ENCODE measurements around the gene NAALADL2. TPM values are rescaled to one million over a fixed set of nuclear protein-coding genes. Genes with fewer than 3 reads are reported as not detected.

The NAALADL2 gene
- polyA plus RNA-seq (2011; rRNA removed) (6.3 and 8.0 TPM in 2 replicates), polyA minus RNA-seq (2011; rRNA and poly(A)+ RNA removed) (16.1 and 30.6 TPM in 2 replicates)

DNA sequence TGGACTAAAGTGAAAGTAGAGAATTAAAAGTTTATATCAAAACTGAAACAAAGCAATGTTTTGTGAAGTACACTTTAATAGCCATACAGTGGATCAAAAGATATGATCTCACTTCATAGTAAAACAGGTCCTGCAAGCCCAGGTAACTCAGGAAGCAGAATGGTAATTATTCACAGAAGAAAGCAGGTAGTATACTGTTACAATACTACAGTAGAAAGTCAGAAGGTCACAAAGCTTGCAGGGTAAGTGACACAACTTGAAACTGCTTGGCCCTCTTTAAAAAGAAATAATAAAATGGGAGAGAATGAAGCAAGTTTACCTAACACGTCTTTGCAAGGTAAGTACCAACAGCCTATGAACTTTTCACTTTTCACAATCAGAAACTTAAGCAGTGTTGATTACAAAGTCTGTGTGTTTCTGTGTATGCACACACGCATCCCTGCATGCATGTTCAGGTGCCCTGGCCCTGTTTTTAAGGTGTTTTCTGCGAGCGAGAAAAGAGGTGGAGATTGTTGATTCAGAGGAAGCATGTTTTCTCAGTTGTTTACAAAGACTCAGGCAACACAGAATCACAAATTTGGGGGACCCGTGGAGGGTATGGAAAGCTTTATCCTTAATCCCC is at the start of gene NAALADL2:
NAALADL2 (plus strand) TSS at position 221 of the 622 bp plus-strand sequence.
- no peak for DNase-seq (ENCODE audit: low read depth, low spot score)
- ChIA-PET POLR2A (no interaction called here), CTCF (no interaction called here)
- Histone ChIP-seq H3K27ac (ENCODE audit: low read depth, low read length) (no peak within 1 kb of the TSS), H3K4me3 (ENCODE audit: low read depth, low read length) (no peak within 1 kb of the TSS), H3K27me3 (ENCODE audit: control insufficient read depth, insufficient read depth, low read length) (no peaks in the 10 kb centered on the region), H3K9me3 (ENCODE audit: control insufficient read depth, insufficient read depth, low read length) (no peaks in the 10 kb centered on the region)
- TF ChIP-seq, protein P1, sequence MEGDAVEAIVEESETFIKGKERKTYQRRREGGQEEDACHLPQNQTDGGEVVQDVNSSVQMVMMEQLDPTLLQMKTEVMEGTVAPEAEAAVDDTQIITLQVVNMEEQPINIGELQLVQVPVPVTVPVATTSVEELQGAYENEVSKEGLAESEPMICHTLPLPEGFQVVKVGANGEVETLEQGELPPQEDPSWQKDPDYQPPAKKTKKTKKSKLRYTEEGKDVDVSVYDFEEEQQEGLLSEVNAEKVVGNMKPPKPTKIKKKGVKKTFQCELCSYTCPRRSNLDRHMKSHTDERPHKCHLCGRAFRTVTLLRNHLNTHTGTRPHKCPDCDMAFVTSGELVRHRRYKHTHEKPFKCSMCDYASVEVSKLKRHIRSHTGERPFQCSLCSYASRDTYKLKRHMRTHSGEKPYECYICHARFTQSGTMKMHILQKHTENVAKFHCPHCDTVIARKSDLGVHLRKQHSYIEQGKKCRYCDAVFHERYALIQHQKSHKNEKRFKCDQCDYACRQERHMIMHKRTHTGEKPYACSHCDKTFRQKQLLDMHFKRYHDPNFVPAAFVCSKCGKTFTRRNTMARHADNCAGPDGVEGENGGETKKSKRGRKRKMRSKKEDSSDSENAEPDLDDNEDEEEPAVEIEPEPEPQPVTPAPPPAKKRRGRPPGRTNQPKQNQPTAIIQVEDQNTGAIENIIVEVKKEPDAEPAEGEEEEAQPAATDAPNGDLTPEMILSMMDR (IDR thresholded peaks at IDR 0.05; ENCODE audit: low read depth, low read length) = no peak

DNA sequence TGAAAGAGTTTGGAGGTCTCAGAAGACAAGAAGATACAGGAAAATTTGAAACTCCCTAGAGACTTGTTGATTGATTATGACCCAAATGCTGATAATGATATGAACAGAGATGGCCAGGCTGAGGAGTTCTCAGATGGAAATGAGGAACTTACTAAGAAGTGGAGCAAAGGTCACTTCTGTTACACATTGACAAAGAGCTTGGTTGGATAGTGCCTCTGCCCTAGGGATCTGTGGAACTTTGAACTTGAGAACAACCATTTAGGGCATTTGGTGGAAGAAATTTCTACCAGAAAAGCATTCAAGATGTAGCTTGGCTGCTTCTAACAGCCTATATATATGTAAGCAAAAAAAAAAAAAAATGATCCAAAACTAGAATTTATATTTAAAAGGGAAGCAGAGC is 48.9 kb upstream of the NAALADL2 start:
- ChIA-PET POLR2A (no interaction called here), CTCF (interaction anchor here (0.6 kb wide), 2 partner anchors 40 to 160 kb away, joined by 3 read pairs; no protein-coding TSS in a partner anchor)
- DNase-seq (ENCODE audit: low read depth, low spot score) = no peak
- no peaks in the 10 kb centered on the region for H3K27me3 ChIP-seq (ENCODE audit: control insufficient read depth, insufficient read depth, low read length)
- H3K27ac ChIP-seq (ENCODE audit: low read depth, low read length) = no peak overlapping the region
- H3K4me3 ChIP-seq (ENCODE audit: low read depth, low read length) = no peak overlapping the region
- TF ChIP-seq, protein P1 (IDR thresholded peaks at IDR 0.05; ENCODE audit: low read depth, low read length) = no peak
- peaks cover 6% of the 10 kb centered on the region for H3K9me3 ChIP-seq (ENCODE audit: control insufficient read depth, insufficient read depth, low read length)

DNA sequence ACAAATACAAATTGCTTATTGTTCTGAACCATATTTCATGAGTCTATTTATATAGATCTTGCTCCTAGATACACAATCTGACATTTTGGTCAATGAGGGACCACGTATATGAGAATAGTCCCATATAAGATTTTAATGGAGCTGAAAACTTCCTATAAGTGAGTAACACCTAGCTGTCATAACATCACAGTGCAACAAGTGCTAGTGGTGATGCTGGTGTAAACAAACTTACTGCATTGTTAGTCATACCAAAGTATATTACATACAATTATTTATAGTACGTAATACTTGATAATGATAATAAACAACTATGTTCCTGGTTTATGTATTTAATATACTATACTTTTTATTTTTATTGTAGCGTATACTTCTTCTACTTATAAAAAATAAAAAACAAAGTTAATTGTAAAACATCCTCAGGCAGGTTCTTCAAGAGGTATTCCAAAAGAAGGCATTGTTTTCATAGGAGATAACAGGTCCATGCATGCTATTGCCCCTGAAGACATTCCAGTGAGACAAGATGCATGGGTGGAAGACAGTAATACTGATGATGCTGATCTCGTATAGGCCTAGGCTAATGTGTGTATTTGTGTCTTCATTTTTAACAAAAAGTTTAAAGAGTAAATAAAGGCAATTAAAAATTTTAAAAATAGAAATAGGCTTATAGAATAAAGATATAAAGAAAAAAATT is 46.8 kb upstream of the NAALADL2 start:
- DNase-seq (ENCODE audit: low read depth, low spot score) = no peak
- peaks cover 6% of the 10 kb centered on the region for H3K9me3 ChIP-seq (ENCODE audit: control insufficient read depth, insufficient read depth, low read length)
- no peaks in the 10 kb centered on the region for H3K27me3 ChIP-seq (ENCODE audit: control insufficient read depth, insufficient read depth, low read length)
- no peak overlapping the region for H3K27ac ChIP-seq (ENCODE audit: low read depth, low read length)
- no peak overlapping the region for H3K4me3 ChIP-seq (ENCODE audit: low read depth, low read length)
- ChIA-PET CTCF (no interaction called here), POLR2A (no interaction called here)
- TF ChIP-seq, protein P1 (IDR thresholded peaks at IDR 0.05; ENCODE audit: low read depth, low read length) = no peak

DNA sequence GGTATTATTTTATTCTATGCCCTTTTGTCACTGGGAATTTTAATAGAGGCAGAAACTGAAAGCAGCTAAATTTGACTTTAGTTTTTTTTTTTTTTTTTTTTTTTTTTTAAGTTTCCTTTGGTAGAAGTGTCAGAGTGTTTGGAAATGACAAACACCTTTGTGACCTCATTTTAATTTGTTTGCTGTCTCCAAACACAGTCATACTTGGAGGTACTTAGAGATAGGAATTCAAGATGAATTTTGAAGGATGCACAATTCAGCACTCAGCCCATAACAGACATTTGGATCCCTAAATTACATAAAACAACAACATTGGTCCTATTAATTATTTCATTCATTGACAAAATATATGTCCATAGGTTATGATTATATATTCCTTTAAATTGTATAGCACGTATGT is 43.4 kb upstream of the NAALADL2 start:
- POLR2A ChIA-PET = no interaction called here
- TF ChIP-seq, protein P1 (IDR thresholded peaks at IDR 0.05; ENCODE audit: low read depth, low read length) = no peak
- Histone ChIP-seq H3K4me3 (ENCODE audit: low read depth, low read length) (no peak overlapping the region), H3K9me3 (ENCODE audit: control insufficient read depth, insufficient read depth, low read length) (peaks cover 4% of the 10 kb centered on the region), H3K27ac (ENCODE audit: low read depth, low read length) (no peak overlapping the region), H3K27me3 (ENCODE audit: control insufficient read depth, insufficient read depth, low read length) (no peaks in the 10 kb centered on the region)
- CTCF ChIA-PET = no interaction called here
- no peak for DNase-seq (ENCODE audit: low read depth, low spot score)

DNA sequence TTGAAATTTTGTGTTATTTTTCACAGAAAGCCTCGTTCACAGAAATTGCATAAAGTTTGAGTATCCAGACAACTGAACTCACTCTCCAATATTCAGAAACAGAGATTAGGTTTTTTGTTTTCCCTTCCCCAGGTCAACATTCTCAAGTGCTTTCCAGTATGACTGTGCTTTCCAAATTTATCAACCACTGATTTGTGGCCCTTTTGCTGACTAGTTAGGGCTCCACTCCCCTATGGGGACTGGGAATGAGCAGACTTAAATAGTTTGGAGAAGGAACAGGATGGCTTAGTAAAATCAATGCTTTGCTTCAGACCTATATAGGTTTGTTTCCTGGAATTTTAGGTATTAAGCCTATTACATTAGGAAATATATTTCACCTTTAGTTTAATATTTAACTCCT is 38.2 kb upstream of the NAALADL2 start:
- POLR2A ChIA-PET = no interaction called here
- no peaks in the 10 kb centered on the region for H3K9me3 ChIP-seq (ENCODE audit: control insufficient read depth, insufficient read depth, low read length)
- CTCF ChIA-PET = no interaction called here
- H3K4me3 ChIP-seq (ENCODE audit: low read depth, low read length) = no peak overlapping the region
- DNase-seq (ENCODE audit: low read depth, low spot score) = no peak
- no peak overlapping the region for H3K27ac ChIP-seq (ENCODE audit: low read depth, low read length)
- no peaks in the 10 kb centered on the region for H3K27me3 ChIP-seq (ENCODE audit: control insufficient read depth, insufficient read depth, low read length)
- TF ChIP-seq, protein P1 (IDR thresholded peaks at IDR 0.05; ENCODE audit: low read depth, low read length) = no peak
